ENCODE results near the gene PITPNC1. TPM values are rescaled to one million over a fixed set of nuclear protein-coding genes. Genes with fewer than 3 reads are reported as not detected.

Gene PITPNC1
- total RNA-seq, 4 donors from 2014 or later = 9.1 to 15.1 (median 13.3) TPM

DNA sequence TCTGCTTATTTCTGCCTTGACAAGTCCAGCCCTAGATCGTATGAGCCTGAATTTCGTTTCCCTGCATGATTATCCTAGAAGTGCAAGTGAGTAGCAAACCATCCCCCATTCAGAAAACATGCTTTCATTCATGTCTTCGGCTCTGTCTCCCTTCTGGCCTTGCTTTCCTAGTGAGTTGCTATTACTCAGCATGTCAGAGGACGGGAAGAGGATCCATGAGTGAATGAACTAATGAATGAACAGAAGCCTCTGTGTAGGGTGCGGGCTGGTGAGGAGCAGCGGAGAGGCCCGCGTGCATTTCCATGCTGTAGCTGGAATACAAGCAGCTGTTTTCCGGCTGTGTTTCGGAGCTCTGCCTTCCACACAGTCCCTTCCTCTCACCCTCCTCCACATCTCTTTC lies 184.9 kb downstream of the PITPNC1 start:
- WGBS, 2 donors = 88% methylated on average over 9 to 10 of the region's 10 CpGs
- TF ChIP-seq, protein P1, sequence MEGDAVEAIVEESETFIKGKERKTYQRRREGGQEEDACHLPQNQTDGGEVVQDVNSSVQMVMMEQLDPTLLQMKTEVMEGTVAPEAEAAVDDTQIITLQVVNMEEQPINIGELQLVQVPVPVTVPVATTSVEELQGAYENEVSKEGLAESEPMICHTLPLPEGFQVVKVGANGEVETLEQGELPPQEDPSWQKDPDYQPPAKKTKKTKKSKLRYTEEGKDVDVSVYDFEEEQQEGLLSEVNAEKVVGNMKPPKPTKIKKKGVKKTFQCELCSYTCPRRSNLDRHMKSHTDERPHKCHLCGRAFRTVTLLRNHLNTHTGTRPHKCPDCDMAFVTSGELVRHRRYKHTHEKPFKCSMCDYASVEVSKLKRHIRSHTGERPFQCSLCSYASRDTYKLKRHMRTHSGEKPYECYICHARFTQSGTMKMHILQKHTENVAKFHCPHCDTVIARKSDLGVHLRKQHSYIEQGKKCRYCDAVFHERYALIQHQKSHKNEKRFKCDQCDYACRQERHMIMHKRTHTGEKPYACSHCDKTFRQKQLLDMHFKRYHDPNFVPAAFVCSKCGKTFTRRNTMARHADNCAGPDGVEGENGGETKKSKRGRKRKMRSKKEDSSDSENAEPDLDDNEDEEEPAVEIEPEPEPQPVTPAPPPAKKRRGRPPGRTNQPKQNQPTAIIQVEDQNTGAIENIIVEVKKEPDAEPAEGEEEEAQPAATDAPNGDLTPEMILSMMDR (IDR thresholded peaks at IDR 0.05) = no peak
- Histone ChIP-seq H3K4me3 (no peak overlapping the region), H3K27ac (no peak overlapping the region), H3K9me3 (peaks cover 0 to 2% (median 1%) of the 10 kb centered on the region in 3 donors), H3K4me1 (peaks cover 0 to 6% (median 0%) of the 10 kb centered on the region in 3 donors), H3K36me3 (peaks cover 0 to 6% (median 0%) of the 10 kb centered on the region in 3 donors), H3K27me3 (no peaks in the 10 kb centered on the region)
- DNase-seq = no peak
- intact Hi-C loops (cut with DNase I) = no loop called here

DNA sequence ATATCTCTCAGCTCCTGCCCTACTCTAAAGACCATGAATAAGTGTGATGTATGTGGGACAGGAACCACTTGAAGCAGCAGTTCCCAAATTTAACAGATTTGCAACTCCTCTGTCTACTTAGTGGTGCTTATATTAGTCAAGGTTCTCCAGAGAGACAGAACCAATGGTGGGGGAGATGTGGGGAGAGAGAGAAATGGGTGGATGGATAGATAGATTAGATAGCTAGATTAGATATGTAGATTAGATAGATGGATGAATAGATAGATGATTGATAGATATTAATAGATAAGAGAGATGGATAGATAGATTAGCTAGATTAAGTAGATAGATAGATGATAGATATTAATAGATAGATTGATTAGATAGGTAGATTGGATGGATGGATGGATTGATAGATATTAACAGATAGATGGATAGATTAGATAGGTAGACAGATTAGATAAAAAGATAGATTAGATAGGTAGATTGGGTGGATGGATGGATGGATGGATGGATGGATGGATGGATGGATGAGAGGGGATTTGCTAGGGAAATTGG lies 186.7 kb downstream of the PITPNC1 start:
- no peak overlapping the region for H3K4me3 ChIP-seq
- no peaks in the 10 kb centered on the region for H3K4me1 ChIP-seq
- no peaks in the 10 kb centered on the region for H3K9me3 ChIP-seq
- no peak for DNase-seq
- TF ChIP-seq, protein P1 (IDR thresholded peaks at IDR 0.05) = no peak
- no peak for TF ChIP-seq POLR2A (IDR thresholded peaks at IDR 0.05)
- H3K27ac ChIP-seq = no peak overlapping the region
- intact Hi-C loops (cut with DNase I) = no loop called here
- no peaks in the 10 kb centered on the region for H3K27me3 ChIP-seq
- H3K36me3 ChIP-seq = peaks cover 0 to 4% (median 0%) of the 10 kb centered on the region in 3 donors

DNA sequence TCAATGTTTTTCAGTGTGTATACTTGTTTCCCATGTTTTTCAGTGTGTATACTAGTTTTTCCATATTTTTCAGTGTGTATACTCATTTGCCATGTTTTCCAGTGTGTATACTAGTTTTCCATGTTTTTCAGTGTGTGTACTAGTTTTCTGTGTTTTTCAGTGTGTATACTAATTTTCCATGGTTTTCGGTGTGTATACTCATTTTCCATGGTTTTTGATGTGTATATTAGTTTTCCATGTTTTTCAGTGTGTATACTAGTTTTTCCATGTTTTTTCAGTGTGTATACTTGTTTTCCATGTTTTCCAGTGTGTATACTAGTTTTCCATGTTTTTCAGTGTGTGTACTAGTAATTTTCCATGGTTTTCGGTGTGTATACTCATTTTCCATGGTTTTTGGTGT lies 188.0 kb downstream of the PITPNC1 start:
- Histone ChIP-seq H3K36me3 (peaks cover 0 to 4% (median 0%) of the 10 kb centered on the region in 3 donors), H3K27me3 (no peaks in the 10 kb centered on the region), H3K9me3 (no peaks in the 10 kb centered on the region), H3K4me1 (no peaks in the 10 kb centered on the region), H3K4me3 (no peak overlapping the region), H3K27ac (no peak overlapping the region)
- DNase-seq = no peak
- intact Hi-C loops (cut with DNase I) = no loop called here
- WGBS, 2 donors = 83 to 90% methylated on average over 2 of the region's 2 CpGs
- TF ChIP-seq, protein P1 (IDR thresholded peaks at IDR 0.05) = no peak
- no peak for TF ChIP-seq POLR2A (IDR thresholded peaks at IDR 0.05)

DNA sequence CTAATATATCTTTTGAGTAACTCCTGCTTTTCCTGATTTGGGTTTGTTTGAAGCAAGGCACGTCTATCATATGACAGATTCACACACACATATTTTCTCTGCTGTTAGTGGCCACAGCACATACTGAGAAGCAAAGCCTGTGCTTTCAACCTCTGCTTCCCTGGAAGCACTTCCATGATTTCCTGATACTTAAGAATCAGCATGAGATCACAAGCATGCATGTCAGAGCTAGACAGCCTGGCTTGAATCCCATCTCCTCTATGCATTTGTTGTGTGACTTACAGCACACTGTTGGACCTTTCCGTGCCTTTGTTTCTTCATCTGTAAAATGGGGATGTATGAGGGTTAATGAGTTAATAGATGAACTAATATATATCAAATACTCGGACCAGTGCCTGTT lies 189.6 kb downstream of the PITPNC1 start:
- intact Hi-C loops (cut with DNase I) = no loop called here
- no peaks in the 10 kb centered on the region for H3K36me3 ChIP-seq
- no peaks in the 10 kb centered on the region for H3K9me3 ChIP-seq
- H3K27me3 ChIP-seq = peaks cover 0 to under 1% (median 0%) of the 10 kb centered on the region in 4 donors
- WGBS, 2 donors = 54 to 81% methylated on average over 3 of the region's 3 CpGs
- TF ChIP-seq POLR2A (IDR thresholded peaks at IDR 0.05) = no peak
- TF ChIP-seq, protein P1 (IDR thresholded peaks at IDR 0.05) = no peak
- no peaks in the 10 kb centered on the region for H3K4me1 ChIP-seq
- H3K4me3 ChIP-seq = no peak overlapping the region
- H3K27ac ChIP-seq = no peak overlapping the region
- DNase-seq = no peak

DNA sequence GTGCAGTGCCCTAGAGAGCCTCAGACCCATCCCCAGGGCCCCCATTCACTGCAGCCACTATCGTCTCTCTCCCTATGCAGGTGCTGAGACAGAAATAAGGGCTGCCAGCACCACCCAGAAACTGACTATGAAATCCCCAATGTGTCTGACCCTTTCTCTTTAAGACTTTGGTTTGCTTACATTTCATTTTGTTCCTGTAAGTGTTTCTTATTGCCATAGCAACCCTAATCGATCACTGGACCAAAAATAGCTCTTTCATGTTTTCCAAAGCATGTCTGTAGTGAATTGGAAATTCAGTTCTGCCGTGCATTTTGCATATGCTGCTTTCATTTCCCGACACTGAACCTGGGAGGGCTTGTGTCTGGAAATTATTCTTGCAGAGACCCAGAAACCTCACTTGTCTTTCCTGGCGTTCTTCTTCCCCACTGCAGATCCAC lies 192.0 kb downstream of the PITPNC1 start:
- Histone ChIP-seq H3K4me3 (no peak overlapping the region), H3K27ac (no peak overlapping the region), H3K4me1 (no peaks in the 10 kb centered on the region), H3K27me3 (peaks cover 0 to 19% (median 0%) of the 10 kb centered on the region in 4 donors), H3K9me3 (no peaks in the 10 kb centered on the region), H3K36me3 (no peaks in the 10 kb centered on the region)
- 68 to 73% methylated on average over 5 of the region's 5 CpGs for WGBS, 2 donors
- TF ChIP-seq, protein P1 (IDR thresholded peaks at IDR 0.05) = no peak
- no peak for TF ChIP-seq POLR2A (IDR thresholded peaks at IDR 0.05)
- no peak for DNase-seq
- intact Hi-C loops (cut with DNase I) = no loop called here

All from esophagus squamous epithelium (tissue), 5 donors.